Uterus (tissue), 2 donors: ENCODE measurements around the gene THBS2.

ENCODE experiments used
- CTCF ChIP-seq, 4 experiments: fragments of 200-600 bp in 2 of 4; fragments of 450-650 bp in 2 of 4; sonication (generic) in 2 of 4; IDR thresholded peaks; one replicate each; pipeline ENCODE4 v1.5.1; 2016 to 2019; ENCODE audit warnings: antibody characterized with exemption in 4 of 4, mild to moderate bottlenecking in 2 of 4, moderate library complexity in 1 of 4
- POLR2A ChIP-seq, 2 donors: fragments of 450-650 bp; IDR thresholded peaks; one replicate each; pipeline ENCODE4 v1.6.1; 2016; ENCODE audit warnings: antibody characterized with exemption in 2 of 2, mild to moderate bottlenecking in 1 of 2, moderate library complexity in 1 of 2

- TF ChIP-seq CTCF (IDR thresholded peaks at IDR 0.05), result no peak
- no peak for TF ChIP-seq POLR2A (IDR thresholded peaks at IDR 0.05)
These were observed 47.3 kb upstream of the THBS2 start for GRCh38 chr6:169300916-169301315.
